Colonic mucosa (tissue), 4 donors: ENCODE results near the gene APPBP2. TPM values are rescaled to one million over a fixed set of nuclear protein-coding genes. Genes with fewer than 3 reads are reported as not detected.

Experiments used
- DNase-seq: peaks from one replicate; pipeline ENCODE4 v3.0.0-alpha.2; 2020
- H3K27ac ChIP-seq: fragments of 200-600 bp; one replicate; pipeline ENCODE4 v1.8.0; 2021
- H3K27me3 ChIP-seq: fragments of 200-600 bp; one replicate; pipeline ENCODE4 v1.8.0; 2021
- H3K36me3 ChIP-seq: fragments of 200-600 bp; one replicate; pipeline ENCODE4 v1.8.0; 2021
- H3K4me1 ChIP-seq: fragments of 200-600 bp; one replicate; pipeline ENCODE4 v1.8.0; 2021; ENCODE audit warnings: mild to moderate bottlenecking
- H3K4me3 ChIP-seq: fragments of 200-600 bp; one replicate; pipeline ENCODE4 v1.8.0; 2021
- H3K9ac ChIP-seq, 2 donors: one replicate each; pipeline ENCODE4 v1.7.0; 2013; ENCODE audit warnings: control low read depth in 2 of 2, low read depth in 2 of 2, low read length in 2 of 2
- H3K9me3 ChIP-seq: fragments of 200-600 bp; one replicate; pipeline ENCODE4 v1.8.0; 2021
- CTCF ChIP-seq: fragments of 200-600 bp; IDR thresholded peaks from one replicate; pipeline ENCODE4 v1.8.0; 2022; ENCODE audit warnings: antibody characterized with exemption, mild to moderate bottlenecking
- intact Hi-C: fragments of 100-400 bp; cut with DNase I; formaldehyde crosslinking; loops from one replicate; pipeline ENCODE4 v1.14.1; 2022
- total RNA-seq, 2 donors: library from RNA; stranded (reverse); fragmentation: NEBNext Ultra II Directional in 1 of 2; extraction: Animal tissue kit (Norgen Biotek cat#: 25700) in 1 of 2; gene quantifications; one replicate each; pipeline ENCODE4 v1.2.1, GENCODE V29; 2021
- donor health status: healthy.
- donor health status: DM: no; HTN: no; CAD: no.
- donor health status: DM: no; HTN: no; CAD: no.

The APPBP2 gene
- total RNA-seq, result 10 to 100 TPM; 26.7 to 42.0 TPM

GRCh38 chr17:60525685-60526514 is at the start of gene APPBP2:
Gene APPBP2 (minus strand): TSS chr17:60526242. CDS start chr17:60525931, 311 bp downstream.
- no peaks in the 10 kb centered on the region for H3K9me3 ChIP-seq
- H3K4me3 ChIP-seq, result peak within 1 kb of the TSS; percentile 74
- H3K36me3 ChIP-seq, result no peaks in the 10 kb centered on the region
- H3K4me1 ChIP-seq, result no peaks in the 10 kb centered on the region
- peak within 1 kb of the TSS; percentile 96 for H3K27ac ChIP-seq
- intact Hi-C loops, result no loop called here
- no peak for TF ChIP-seq CTCF
- H3K27me3 ChIP-seq, result no peaks in the 10 kb centered on the region
- peak within 1 kb of the TSS; percentile 86 to 100 for H3K9ac ChIP-seq
- peak; percentile 91 for DNase-seq

- Histone ChIP-seq H3K4me3 (no peak overlapping the region), H3K27me3 (no peaks in the 10 kb centered on the region), H3K9ac (no peak overlapping the region), H3K4me1 (no peaks in the 10 kb centered on the region), H3K36me3 (no peaks in the 10 kb centered on the region), H3K27ac (no peak overlapping the region), H3K9me3 (no peaks in the 10 kb centered on the region)
- no peak for DNase-seq
- intact Hi-C loops, result no loop called here
- TF ChIP-seq CTCF, result no peak
Measured at GRCh38 chr17:60573236-60574051, 47.4 kb upstream of the APPBP2 start.

- Histone ChIP-seq H3K27ac (no peak overlapping the region), H3K27me3 (no peaks in the 10 kb centered on the region), H3K9ac (no peak overlapping the region), H3K36me3 (no peaks in the 10 kb centered on the region), H3K4me3 (no peak overlapping the region), H3K4me1 (no peaks in the 10 kb centered on the region), H3K9me3 (no peaks in the 10 kb centered on the region)
- TF ChIP-seq CTCF, result no peak
- no peak for DNase-seq
- intact Hi-C loops, result no loop called here
Measured at GRCh38 chr17:60565233-60565632, 39.2 kb upstream of the APPBP2 start.

GRCh38 chr17:60563743-60564142 is 37.7 kb upstream of the APPBP2 start:
- H3K4me1 ChIP-seq, result no peaks in the 10 kb centered on the region
- H3K4me3 ChIP-seq, result no peak overlapping the region
- H3K9me3 ChIP-seq, result no peaks in the 10 kb centered on the region
- no peak for DNase-seq
- no peak overlapping the region for H3K27ac ChIP-seq
- no peaks in the 10 kb centered on the region for H3K36me3 ChIP-seq
- no peak overlapping the region for H3K9ac ChIP-seq
- intact Hi-C loops, result no loop called here
- no peaks in the 10 kb centered on the region for H3K27me3 ChIP-seq
- TF ChIP-seq CTCF, result no peak

- intact Hi-C loops, result no loop called here
- no peak for TF ChIP-seq CTCF
- Histone ChIP-seq H3K27ac (no peak overlapping the region), H3K9ac (no peak overlapping the region), H3K4me3 (no peak overlapping the region), H3K4me1 (no peaks in the 10 kb centered on the region), H3K36me3 (no peaks in the 10 kb centered on the region), H3K9me3 (no peaks in the 10 kb centered on the region), H3K27me3 (no peaks in the 10 kb centered on the region)
- no peak for DNase-seq
Measured at GRCh38 chr17:60562421-60562820, 36.4 kb upstream of the APPBP2 start.
